ENCODE results near the gene ZCCHC7.

ZCCHC7 gene

GRCh38 chr9:37342895-37343294, 222.5 kb downstream of the ZCCHC7 start:
- no peak for DNase-seq

- no peak for DNase-seq
Observed at GRCh38 chr9:37343724-37344123, 223.3 kb downstream of the ZCCHC7 start.

- DNase-seq: no peak
Observed at GRCh38 chr9:37345038-37345437, 224.7 kb downstream of the ZCCHC7 start.

- no peak for DNase-seq
Observed at GRCh38 chr9:37348917-37349316, 228.5 kb downstream of the ZCCHC7 start.

GRCh38 chr9:37350486-37351190, 230.3 kb downstream of the ZCCHC7 start:
- no peak for DNase-seq

GRCh38 chr9:37353791-37354190, 233.4 kb downstream of the ZCCHC7 start:
- DNase-seq: no peak

GRCh38 chr9:37362430-37362829, 242.1 kb downstream of the ZCCHC7 start:
- DNase-seq: no peak

- DNase-seq: no peak
Observed at GRCh38 chr9:37363124-37363523, 242.8 kb downstream of the ZCCHC7 start.

GRCh38 chr9:37364136-37364535, 243.8 kb downstream of the ZCCHC7 start:
- DNase-seq: no peak

- DNase-seq: peak; percentile 31
Observed at GRCh38 chr9:37364751-37365360, 244.5 kb downstream of the ZCCHC7 start.

GRCh38 chr9:37369671-37370070, 249.3 kb downstream of the ZCCHC7 start:
- DNase-seq: no peak

- DNase-seq: no peak
Observed at GRCh38 chr9:37370282-37370681, 249.9 kb downstream of the ZCCHC7 start.

- DNase-seq: no peak
Observed at GRCh38 chr9:37370968-37371563, 250.7 kb downstream of the ZCCHC7 start.

- peak; percentile 12 for DNase-seq
Observed at GRCh38 chr9:37371565-37372464, 251.4 kb downstream of the ZCCHC7 start.

- DNase-seq: no peak
Observed at GRCh38 chr9:37372839-37373238, 252.5 kb downstream of the ZCCHC7 start.

- no peak for DNase-seq
Observed at GRCh38 chr9:37373621-37374020, 253.2 kb downstream of the ZCCHC7 start.

- DNase-seq: no peak
Observed at GRCh38 chr9:37374892-37375291, 254.5 kb downstream of the ZCCHC7 start.

- no peak for DNase-seq
Observed at GRCh38 chr9:37377688-37378612, 257.6 kb downstream of the ZCCHC7 start.

- DNase-seq: no peak
Observed at GRCh38 chr9:37378613-37379004, 258.2 kb downstream of the ZCCHC7 start.

GRCh38 chr9:37379835-37380234, 259.5 kb downstream of the ZCCHC7 start:
- DNase-seq: no peak

- DNase-seq: no peak
Observed at GRCh38 chr9:37380570-37380969, 260.2 kb downstream of the ZCCHC7 start.

GRCh38 chr9:37381094-37381741, 260.8 kb downstream of the ZCCHC7 start:
- no peak for DNase-seq

Measured in stimulated activated CD4-positive, alpha-beta T cell treated with anti-CD3 and anti-CD28 coated beads, Interleukin-15, amount 100 ng/mL, for 24 hours (primary cell).